SU-DHL-6 (cell line): Measurements from ENCODE around the gene RNF167.

Experiments
- EZH2phosphoT487 ChIP-seq: fragments of 200-600 bp; sonication (generic), shearing (Covaris generic); conservative IDR thresholded peaks from 2 replicates; pipeline ENCODE4 v1.6.1; 2018; ENCODE audit warnings: mild to moderate bottlenecking, antibody characterized with exemption, low read length, moderate library complexity, mixed read lengths
- TF ChIP-seq, protein P1 (sequence below): fragments of 200-600 bp; sonication (generic); IDR thresholded peaks from one replicate; pipeline ENCODE4 v1.5.1; 2017; ENCODE audit warnings: antibody characterized with exemption, mild to moderate bottlenecking, low read length, moderate library complexity; ENCODE audit not compliant: insufficient read depth, poor library complexity, severe bottlenecking

DNA sequence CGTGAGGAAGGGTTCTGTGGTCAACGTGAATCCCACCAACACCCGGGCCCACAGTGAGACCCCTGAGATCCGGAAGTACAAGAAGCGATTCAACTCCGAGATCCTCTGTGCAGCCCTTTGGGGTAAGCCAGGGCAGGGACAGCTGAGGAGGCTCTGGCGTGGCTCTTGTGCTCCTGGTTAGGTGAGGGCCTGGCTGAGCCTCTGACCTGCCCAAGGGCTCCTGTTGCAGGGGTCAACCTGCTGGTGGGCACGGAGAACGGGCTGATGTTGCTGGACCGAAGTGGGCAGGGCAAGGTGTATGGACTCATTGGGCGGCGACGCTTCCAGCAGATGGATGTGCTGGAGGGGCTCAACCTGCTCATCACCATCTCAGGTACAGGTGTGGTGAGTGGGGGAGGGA lies 44.9 kb upstream of the RNF167 start:
- TF ChIP-seq, protein P1, sequence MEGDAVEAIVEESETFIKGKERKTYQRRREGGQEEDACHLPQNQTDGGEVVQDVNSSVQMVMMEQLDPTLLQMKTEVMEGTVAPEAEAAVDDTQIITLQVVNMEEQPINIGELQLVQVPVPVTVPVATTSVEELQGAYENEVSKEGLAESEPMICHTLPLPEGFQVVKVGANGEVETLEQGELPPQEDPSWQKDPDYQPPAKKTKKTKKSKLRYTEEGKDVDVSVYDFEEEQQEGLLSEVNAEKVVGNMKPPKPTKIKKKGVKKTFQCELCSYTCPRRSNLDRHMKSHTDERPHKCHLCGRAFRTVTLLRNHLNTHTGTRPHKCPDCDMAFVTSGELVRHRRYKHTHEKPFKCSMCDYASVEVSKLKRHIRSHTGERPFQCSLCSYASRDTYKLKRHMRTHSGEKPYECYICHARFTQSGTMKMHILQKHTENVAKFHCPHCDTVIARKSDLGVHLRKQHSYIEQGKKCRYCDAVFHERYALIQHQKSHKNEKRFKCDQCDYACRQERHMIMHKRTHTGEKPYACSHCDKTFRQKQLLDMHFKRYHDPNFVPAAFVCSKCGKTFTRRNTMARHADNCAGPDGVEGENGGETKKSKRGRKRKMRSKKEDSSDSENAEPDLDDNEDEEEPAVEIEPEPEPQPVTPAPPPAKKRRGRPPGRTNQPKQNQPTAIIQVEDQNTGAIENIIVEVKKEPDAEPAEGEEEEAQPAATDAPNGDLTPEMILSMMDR, result no peak
- no peak for TF ChIP-seq EZH2phosphoT487
